HepG2 (cell line): ENCODE measurements around the gene COG8. TPM values are rescaled to one million over a fixed set of nuclear protein-coding genes. Genes with fewer than 3 reads are reported as not detected.

Source experiments
- GLI4 ChIP-seq: sonication (generic); formaldehyde crosslinking; IDR thresholded peaks from 2 replicates; pipeline ENCODE4 v1.5.1; 2020; ENCODE audit warnings: missing genetic modification reagents, mild to moderate bottlenecking, moderate library complexity, borderline replicate concordance
- MEIS2 ChIP-seq: sonication (generic); formaldehyde crosslinking; IDR thresholded peaks from 2 replicates; pipeline ENCODE4 v1.9.0; 2021; ENCODE audit warnings: mild to moderate bottlenecking, missing genetic modification reagents
- ZBTB10 ChIP-seq: sonication (generic); formaldehyde crosslinking; IDR thresholded peaks from 2 replicates; pipeline ENCODE4 v1.4.0; 2020; ENCODE audit warnings: missing genetic modification reagents, borderline replicate concordance
- ZNF136 ChIP-seq: sonication (generic); formaldehyde crosslinking; IDR thresholded peaks from 2 replicates; pipeline ENCODE4 v1.8.1; 2022; ENCODE audit warnings: low read depth, mild to moderate bottlenecking, moderate library complexity, missing genetic modification reagents
- ZNF260 ChIP-seq: sonication (generic); formaldehyde crosslinking; IDR thresholded peaks from 2 replicates; pipeline ENCODE4 v1.4.0; 2020; ENCODE audit warnings: missing genetic modification reagents, low read depth, mild to moderate bottlenecking, borderline replicate concordance
- ZNF577 ChIP-seq: sonication (generic); formaldehyde crosslinking; IDR thresholded peaks from 2 replicates; pipeline ENCODE4 v1.4.0; 2020; ENCODE audit warnings: mild to moderate bottlenecking, low read depth, missing genetic modification reagents, borderline replicate concordance
- ZNF710 ChIP-seq: sonication (generic); formaldehyde crosslinking; IDR thresholded peaks from 2 replicates; pipeline ENCODE4 v1.5.0; 2020; ENCODE audit warnings: mild to moderate bottlenecking, missing genetic modification reagents, borderline replicate concordance
- ZNF790 ChIP-seq: sonication (generic); formaldehyde crosslinking; IDR thresholded peaks from 2 replicates; pipeline ENCODE4 v1.8.0; 2022; ENCODE audit warnings: missing genetic modification reagents, mild to moderate bottlenecking, borderline replicate concordance
- polyA plus RNA-seq, 8 experiments: library from polyadenylated mRNA; depleted of rRNA in 3 of 8; stranded (reverse) in 7 of 8; unstranded in 1 of 8; fragments of >200 nt; fragmentation: Illumina TruSeq in 4 of 8; extraction: Trizol in 4 of 8; gene quantifications; 2 replicates each; pipeline versions ENCODE4 v1.2.1 to v1.2.3, GENCODE V29; 2011 to 2016; ENCODE audit warnings: low read depth in 4 of 8, missing spikeins in 1 of 8, mixed read lengths in 1 of 8; ENCODE audit not compliant: insufficient read depth in 1 of 8
- total RNA-seq, 5 experiments: library from RNA; depleted of rRNA; stranded (reverse); fragments of >200 nt; fragmentation: Illumina TruSeq; extraction: Trizol; gene quantifications; 2 replicates each; pipeline ENCODE4 v1.2.3, GENCODE V29; 2016; ENCODE audit warnings: low read depth in 1 of 5
- TF ChIP-seq, protein P1 (sequence below): sonication (generic); formaldehyde crosslinking; IDR thresholded peaks from 2 replicates; pipeline ENCODE4 v1.4.0; 2020; ENCODE audit warnings: missing genetic modification reagents
- TF ChIP-seq, protein P2 (sequence below), 2 experiments: sonication (generic) in 1 of 2; formaldehyde crosslinking in 1 of 2; IDR thresholded peaks; 2 replicates each; pipeline versions ENCODE4 v1.5.1 to v1.6.1; 2011 to 2020; ENCODE audit warnings: borderline replicate concordance in 1 of 2, low read depth in 1 of 2, low read length in 1 of 2, mild to moderate bottlenecking in 1 of 2, missing genetic modification reagents in 1 of 2, moderate library complexity in 1 of 2
- TF ChIP-seq, protein P3 (sequence below): IDR thresholded peaks from 2 replicates; pipeline ENCODE4 v1.6.1; 2016

The COG8 gene
- total and polyA plus RNA-seq, 2 of the 13 experiments (the other 11 are each of a cell fraction or from before 2014, with no cell fraction given) = 45.5 to 52.1 TPM

- TF ChIP-seq ZBTB10 (CRISPR knock-in tag) (no peak), MEIS2 (peak; percentile 75; the same call in 1 of the 2 replicates), ZNF790 (CRISPR knock-in tag) (0 out of 2 replicates have a peak, but pooled peaks have one; percentile 35), ZNF577 (CRISPR knock-in tag) (no peak), ZNF710 (CRISPR knock-in tag) (peak; percentile 59; the same call in 1 of the 2 replicates), GLI4 (CRISPR knock-in tag) (peak; percentile 82; the same call in 1 of the 2 replicates), ZNF260 (CRISPR knock-in tag) (no peak), ZNF136 (CRISPR knock-in tag) (0 out of 2 replicates have a peak, but pooled peaks have one; percentile 61)
- TF ChIP-seq, protein P1, sequence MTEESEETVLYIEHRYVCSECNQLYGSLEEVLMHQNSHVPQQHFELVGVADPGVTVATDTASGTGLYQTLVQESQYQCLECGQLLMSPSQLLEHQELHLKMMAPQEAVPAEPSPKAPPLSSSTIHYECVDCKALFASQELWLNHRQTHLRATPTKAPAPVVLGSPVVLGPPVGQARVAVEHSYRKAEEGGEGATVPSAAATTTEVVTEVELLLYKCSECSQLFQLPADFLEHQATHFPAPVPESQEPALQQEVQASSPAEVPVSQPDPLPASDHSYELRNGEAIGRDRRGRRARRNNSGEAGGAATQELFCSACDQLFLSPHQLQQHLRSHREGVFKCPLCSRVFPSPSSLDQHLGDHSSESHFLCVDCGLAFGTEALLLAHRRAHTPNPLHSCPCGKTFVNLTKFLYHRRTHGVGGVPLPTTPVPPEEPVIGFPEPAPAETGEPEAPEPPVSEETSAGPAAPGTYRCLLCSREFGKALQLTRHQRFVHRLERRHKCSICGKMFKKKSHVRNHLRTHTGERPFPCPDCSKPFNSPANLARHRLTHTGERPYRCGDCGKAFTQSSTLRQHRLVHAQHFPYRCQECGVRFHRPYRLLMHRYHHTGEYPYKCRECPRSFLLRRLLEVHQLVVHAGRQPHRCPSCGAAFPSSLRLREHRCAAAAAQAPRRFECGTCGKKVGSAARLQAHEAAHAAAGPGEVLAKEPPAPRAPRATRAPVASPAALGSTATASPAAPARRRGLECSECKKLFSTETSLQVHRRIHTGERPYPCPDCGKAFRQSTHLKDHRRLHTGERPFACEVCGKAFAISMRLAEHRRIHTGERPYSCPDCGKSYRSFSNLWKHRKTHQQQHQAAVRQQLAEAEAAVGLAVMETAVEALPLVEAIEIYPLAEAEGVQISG (CRISPR knock-in tag) = peak; percentile 92
- TF ChIP-seq, protein P2, sequence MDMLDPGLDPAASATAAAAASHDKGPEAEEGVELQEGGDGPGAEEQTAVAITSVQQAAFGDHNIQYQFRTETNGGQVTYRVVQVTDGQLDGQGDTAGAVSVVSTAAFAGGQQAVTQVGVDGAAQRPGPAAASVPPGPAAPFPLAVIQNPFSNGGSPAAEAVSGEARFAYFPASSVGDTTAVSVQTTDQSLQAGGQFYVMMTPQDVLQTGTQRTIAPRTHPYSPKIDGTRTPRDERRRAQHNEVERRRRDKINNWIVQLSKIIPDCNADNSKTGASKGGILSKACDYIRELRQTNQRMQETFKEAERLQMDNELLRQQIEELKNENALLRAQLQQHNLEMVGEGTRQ (IDR thresholded peaks at IDR 0.05; ENCODE audit: low read depth, low read length) = no peak
- TF ChIP-seq, protein P2 (CRISPR knock-in tag; IDR thresholded peaks at IDR 0.05; ENCODE audit: borderline replicate concordance) = no peak
- TF ChIP-seq, protein P3, sequence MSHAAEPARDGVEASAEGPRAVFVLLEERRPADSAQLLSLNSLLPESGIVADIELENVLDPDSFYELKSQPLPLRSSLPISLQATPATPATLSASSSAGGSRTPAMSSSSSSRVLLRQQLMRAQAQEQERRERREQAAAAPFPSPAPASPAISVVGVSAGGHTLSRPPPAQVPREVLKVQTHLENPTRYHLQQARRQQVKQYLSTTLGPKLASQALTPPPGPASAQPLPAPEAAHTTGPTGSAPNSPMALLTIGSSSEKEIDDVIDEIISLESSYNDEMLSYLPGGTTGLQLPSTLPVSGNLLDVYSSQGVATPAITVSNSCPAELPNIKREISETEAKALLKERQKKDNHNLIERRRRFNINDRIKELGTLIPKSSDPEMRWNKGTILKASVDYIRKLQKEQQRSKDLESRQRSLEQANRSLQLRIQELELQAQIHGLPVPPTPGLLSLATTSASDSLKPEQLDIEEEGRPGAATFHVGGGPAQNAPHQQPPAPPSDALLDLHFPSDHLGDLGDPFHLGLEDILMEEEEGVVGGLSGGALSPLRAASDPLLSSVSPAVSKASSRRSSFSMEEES = peak; percentile 76
These were observed 13.0 kb downstream of the COG8 start (continued) for GRCh38 chr16:69326172-69326873.
